NCI-H1092 treated with DMSO at 0.1 percent for 48 hours (cell line): ENCODE results near the gene APH1B.
A peak's percentile ranks its signal among the peaks of the same experiment; 100 is the strongest.

Experiments used
- DNase-seq: peaks from one replicate; lab custom pipeline; 2025; lab: John Stamatoyannopoulos, UW

The APH1B gene

GRCh38 chr15:63254991-63255390 is 22.4 kb upstream of the APH1B start:
- no peak for DNase-seq

GRCh38 chr15:63255489-63255990 is 21.9 kb upstream of the APH1B start:
- DNase-seq, result no peak

- no peak for DNase-seq
Measured at GRCh38 chr15:63256433-63257274, 20.8 kb upstream of the APH1B start.

- DNase-seq, result no peak
Measured at GRCh38 chr15:63258658-63259057, 18.7 kb upstream of the APH1B start.

GRCh38 chr15:63260791-63261190 is 16.6 kb upstream of the APH1B start:
- no peak for DNase-seq

- DNase-seq, result no peak
Measured at GRCh38 chr15:63261311-63261710, 16.1 kb upstream of the APH1B start.

- DNase-seq, result no peak
Measured at GRCh38 chr15:63263519-63263918, 13.9 kb upstream of the APH1B start.

GRCh38 chr15:63264688-63265293 is 12.6 kb upstream of the APH1B start:
- no peak for DNase-seq

GRCh38 chr15:63274427-63274826 is 3.0 kb upstream of the APH1B start:
- no peak for DNase-seq

- no peak for DNase-seq
Measured at GRCh38 chr15:63276342-63277037, 915 bp upstream of the APH1B start.

GRCh38 chr15:63277893-63278456 is 570 bp downstream of the APH1B start:
- no peak for DNase-seq

- DNase-seq, result no peak
Measured at GRCh38 chr15:63283126-63283525, 5.7 kb downstream of the APH1B start.

- DNase-seq, result no peak
Measured at GRCh38 chr15:63284335-63284734, 6.9 kb downstream of the APH1B start.

- DNase-seq, result no peak
Measured at GRCh38 chr15:63287109-63287508, 9.7 kb downstream of the APH1B start.

GRCh38 chr15:63288342-63288741 is 10.9 kb downstream of the APH1B start:
- DNase-seq, result no peak

- peak; percentile 59 for DNase-seq
Measured at GRCh38 chr15:63288778-63289378, 11.5 kb downstream of the APH1B start.

- DNase-seq, result no peak
Measured at GRCh38 chr15:63291507-63291906, 14.1 kb downstream of the APH1B start.

- DNase-seq, result no peak
Measured at GRCh38 chr15:63292241-63292640, 14.8 kb downstream of the APH1B start.

GRCh38 chr15:63292771-63293170 is 15.4 kb downstream of the APH1B start:
- DNase-seq, result no peak

- DNase-seq, result no peak
Measured at GRCh38 chr15:63294359-63294758, 17.0 kb downstream of the APH1B start.

- no peak for DNase-seq
Measured at GRCh38 chr15:63295341-63295740, 17.9 kb downstream of the APH1B start.

- peak; percentile 25 for DNase-seq
Measured at GRCh38 chr15:63296195-63296594, 18.8 kb downstream of the APH1B start.
